ENCODE results near the gene FLT4. TPM values are rescaled to one million over a fixed set of nuclear protein-coding genes. Genes with fewer than 3 reads are reported as not detected.

FLT4 gene
- total RNA-seq, 1 donor from 2014 or later, result 3.4 TPM

DNA sequence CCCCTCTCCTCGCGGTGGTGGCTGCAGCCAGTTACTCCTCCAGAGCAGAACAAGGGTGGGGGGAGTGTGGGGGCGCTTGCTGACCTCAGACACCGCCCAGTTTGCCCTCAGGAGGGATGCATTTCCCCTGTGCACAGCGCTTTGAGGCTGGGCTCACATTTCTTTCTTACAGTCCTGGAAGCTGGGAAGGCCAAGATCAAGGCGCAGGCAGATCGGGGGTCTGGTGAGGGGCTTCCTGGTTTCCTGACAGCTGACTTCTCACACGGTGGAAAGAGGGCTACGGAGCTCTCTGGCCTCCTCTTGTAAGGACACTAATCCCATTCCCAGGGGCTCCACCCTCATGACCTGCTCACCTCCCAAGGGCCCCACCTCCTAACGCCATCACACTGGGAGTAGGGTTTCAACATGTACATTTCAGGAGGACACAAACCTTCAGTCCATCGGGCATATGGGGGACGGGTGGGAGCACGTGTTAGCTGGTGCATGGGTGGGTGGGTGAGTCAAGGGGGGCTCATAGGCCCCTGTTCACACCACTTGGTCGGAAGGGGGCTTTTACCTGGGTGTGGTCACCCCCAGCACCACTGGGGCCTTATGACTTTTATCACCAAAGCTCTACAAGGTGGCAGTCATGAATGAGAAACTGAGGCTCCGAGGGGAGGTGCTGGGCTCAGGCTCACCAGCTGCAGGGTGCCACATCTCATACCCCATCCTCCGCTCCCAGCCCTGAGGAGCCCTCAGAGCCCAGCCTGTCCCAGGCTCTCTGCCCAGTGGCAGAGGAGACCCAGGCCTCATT is 50.4 kb downstream of the FLT4 start:
- Mint-ChIP-seq H3K9me3 (no peaks in the 10 kb centered on the region), H3K4me1 (ENCODE audit: unreplicated experiment) (no peaks in the 10 kb centered on the region), H3K36me3 (no peaks in the 10 kb centered on the region), H3K27me3 (peaks cover 9% of the 10 kb centered on the region), H3K27ac (no peak overlapping the region), H3K4me3 (no peak overlapping the region)
- TF ChIP-seq, protein P1, sequence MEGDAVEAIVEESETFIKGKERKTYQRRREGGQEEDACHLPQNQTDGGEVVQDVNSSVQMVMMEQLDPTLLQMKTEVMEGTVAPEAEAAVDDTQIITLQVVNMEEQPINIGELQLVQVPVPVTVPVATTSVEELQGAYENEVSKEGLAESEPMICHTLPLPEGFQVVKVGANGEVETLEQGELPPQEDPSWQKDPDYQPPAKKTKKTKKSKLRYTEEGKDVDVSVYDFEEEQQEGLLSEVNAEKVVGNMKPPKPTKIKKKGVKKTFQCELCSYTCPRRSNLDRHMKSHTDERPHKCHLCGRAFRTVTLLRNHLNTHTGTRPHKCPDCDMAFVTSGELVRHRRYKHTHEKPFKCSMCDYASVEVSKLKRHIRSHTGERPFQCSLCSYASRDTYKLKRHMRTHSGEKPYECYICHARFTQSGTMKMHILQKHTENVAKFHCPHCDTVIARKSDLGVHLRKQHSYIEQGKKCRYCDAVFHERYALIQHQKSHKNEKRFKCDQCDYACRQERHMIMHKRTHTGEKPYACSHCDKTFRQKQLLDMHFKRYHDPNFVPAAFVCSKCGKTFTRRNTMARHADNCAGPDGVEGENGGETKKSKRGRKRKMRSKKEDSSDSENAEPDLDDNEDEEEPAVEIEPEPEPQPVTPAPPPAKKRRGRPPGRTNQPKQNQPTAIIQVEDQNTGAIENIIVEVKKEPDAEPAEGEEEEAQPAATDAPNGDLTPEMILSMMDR (conservative IDR thresholded peaks at IDR 0.05), result no peak
- peak; percentile 56 for DNase-seq (ENCODE audit: extremely low spot score, unreplicated experiment)

DNA sequence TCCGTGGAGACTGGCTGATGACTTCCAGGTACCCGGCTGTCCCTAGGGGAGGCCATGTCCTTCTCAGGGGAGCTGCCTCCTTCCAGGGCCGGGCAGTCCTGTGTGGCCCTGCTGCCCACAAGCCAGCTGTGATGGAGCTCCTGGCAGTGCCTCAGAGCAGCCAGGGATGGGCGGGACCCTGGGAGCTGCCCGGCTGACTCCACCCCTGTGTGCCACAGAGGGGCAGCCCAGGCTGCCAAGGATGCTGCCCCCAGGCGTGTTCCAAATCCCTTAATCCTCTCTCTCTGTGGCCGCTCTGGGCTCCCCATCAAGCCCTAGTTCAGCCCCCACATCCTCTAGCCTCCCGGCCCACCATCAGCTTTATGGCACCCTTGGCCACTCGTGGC is 51.1 kb downstream of the FLT4 start:
- no peak overlapping the region for H3K27ac Mint-ChIP-seq
- peaks cover 15% of the 10 kb centered on the region for H3K27me3 Mint-ChIP-seq
- no peaks in the 10 kb centered on the region for H3K36me3 Mint-ChIP-seq
- H3K4me1 Mint-ChIP-seq (ENCODE audit: unreplicated experiment), result no peaks in the 10 kb centered on the region
- DNase-seq (ENCODE audit: extremely low spot score, unreplicated experiment), result peak; percentile 51
- H3K4me3 Mint-ChIP-seq, result no peak overlapping the region
- H3K9me3 Mint-ChIP-seq, result no peaks in the 10 kb centered on the region
- TF ChIP-seq, protein P1 (conservative IDR thresholded peaks at IDR 0.05), result no peak

DNA sequence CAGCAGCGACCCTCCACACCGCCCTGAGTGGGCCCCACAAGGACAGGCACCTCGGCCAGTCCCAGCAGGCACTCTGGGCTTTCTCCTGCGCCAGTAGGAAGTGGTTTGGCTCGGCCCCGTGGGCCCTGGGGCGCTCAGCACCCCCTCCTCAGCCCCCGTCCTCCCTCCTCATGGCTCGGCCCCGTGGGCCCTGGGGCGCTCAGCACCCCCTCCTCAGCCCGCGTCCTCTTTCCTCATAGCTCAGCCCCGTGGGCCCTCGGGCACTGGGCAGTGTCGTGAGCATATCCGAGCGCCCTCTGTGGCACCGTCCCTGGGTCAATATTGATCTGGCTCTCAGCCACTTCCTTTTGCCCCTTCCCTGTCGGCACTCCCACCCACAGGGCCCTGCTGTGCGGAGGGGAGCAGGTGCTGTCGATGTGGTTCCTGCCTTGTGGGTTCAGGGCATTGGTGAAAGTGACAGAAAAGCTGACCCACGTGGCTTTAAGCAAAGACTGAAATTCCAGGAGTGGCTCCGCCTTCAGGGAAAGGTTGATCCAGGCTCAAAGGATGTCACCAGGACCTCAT is 52.6 kb downstream of the FLT4 start:
- H3K27me3 Mint-ChIP-seq, result peaks cover 30% of the 10 kb centered on the region
- TF ChIP-seq, protein P1 (conservative IDR thresholded peaks at IDR 0.05), result no peak
- no peak for DNase-seq (ENCODE audit: extremely low spot score, unreplicated experiment)
- no peaks in the 10 kb centered on the region for H3K9me3 Mint-ChIP-seq
- no peaks in the 10 kb centered on the region for H3K36me3 Mint-ChIP-seq
- no peak overlapping the region for H3K4me3 Mint-ChIP-seq
- H3K27ac Mint-ChIP-seq, result no peak overlapping the region
- peaks cover 6% of the 10 kb centered on the region for H3K4me1 Mint-ChIP-seq (ENCODE audit: unreplicated experiment)

DNA sequence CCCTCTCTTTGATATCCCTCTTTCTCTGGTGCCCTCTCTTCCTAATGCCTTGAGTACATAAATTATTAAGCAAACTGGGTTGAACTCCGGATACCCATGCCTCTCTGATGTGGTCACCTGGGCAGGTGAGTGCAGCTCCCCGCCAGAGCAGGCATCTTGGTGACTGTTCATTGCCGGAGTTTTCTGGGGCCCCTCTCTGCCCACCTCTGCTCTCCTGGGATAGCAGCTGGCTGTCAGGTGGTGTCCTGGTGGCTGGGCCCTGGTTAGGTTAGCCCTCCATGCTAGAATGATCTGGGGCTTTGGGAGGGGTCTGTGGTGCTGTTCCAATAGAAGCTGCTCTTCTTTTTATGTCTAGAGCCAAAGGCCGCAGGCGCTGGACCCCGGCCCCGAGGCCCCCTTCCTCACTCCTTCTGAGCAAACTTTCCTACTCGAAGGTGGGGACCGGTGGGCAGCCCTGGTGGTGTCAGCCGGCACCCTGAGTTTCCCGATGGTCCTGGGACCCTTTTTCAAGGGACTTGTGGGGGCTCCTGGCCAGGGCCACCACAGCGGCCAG is 53.2 kb downstream of the FLT4 start:
- peaks cover 6% of the 10 kb centered on the region for H3K4me1 Mint-ChIP-seq (ENCODE audit: unreplicated experiment)
- TF ChIP-seq, protein P1 (conservative IDR thresholded peaks at IDR 0.05), result no peak
- H3K4me3 Mint-ChIP-seq, result peak overlapping the region; percentile 34
- DNase-seq (ENCODE audit: extremely low spot score, unreplicated experiment), result no peak
- peaks cover 30% of the 10 kb centered on the region for H3K27me3 Mint-ChIP-seq
- no peak overlapping the region for H3K27ac Mint-ChIP-seq
- H3K9me3 Mint-ChIP-seq, result no peaks in the 10 kb centered on the region
- H3K36me3 Mint-ChIP-seq, result no peaks in the 10 kb centered on the region

DNA sequence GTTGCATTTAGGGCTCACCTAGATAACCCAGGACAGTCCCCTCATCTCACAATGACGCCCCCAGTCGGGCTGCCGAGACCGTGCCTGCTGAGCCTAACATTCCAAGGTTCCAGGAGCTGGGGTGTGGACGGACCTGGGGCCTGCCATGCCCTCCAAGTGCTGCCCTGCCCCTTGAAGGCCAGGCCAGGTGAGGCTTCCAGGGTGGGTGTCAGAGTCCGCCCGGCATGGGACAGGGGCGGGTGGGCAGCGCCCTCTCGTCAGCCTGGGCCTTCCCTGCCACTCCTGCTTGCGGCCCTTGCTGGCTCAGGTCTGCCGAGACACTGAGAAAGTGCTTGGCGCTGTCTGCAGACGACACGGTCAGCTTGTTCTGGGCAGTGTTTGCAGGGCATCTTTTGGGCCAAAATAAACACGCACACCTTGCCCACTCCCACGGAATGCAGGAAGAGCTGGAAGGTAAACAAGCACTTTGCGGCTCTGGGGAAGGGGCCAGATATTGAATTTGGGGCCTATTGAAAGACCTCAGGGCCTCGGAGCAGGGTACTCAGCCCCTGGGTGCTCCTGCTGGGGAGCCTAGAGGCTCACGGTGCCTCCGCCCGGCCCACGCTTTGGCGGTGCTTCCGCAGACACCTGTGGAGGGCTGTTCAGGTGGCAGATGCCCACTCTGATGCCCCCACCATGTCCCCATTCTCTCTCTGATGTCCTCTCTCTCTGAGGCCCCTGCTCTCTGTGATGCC is 53.9 kb downstream of the FLT4 start:
- H3K9me3 Mint-ChIP-seq, result no peaks in the 10 kb centered on the region

More for the DNA sequence above, 53.9 kb downstream of the FLT4 start:
- Mint-ChIP-seq H3K27me3 (peaks cover 30% of the 10 kb centered on the region), H3K36me3 (no peaks in the 10 kb centered on the region), H3K4me1 (ENCODE audit: unreplicated experiment) (peaks cover 6% of the 10 kb centered on the region), H3K4me3 (no peak overlapping the region), H3K27ac (no peak overlapping the region)
- DNase-seq (ENCODE audit: extremely low spot score, unreplicated experiment), result no peak
- TF ChIP-seq, protein P1 (conservative IDR thresholded peaks at IDR 0.05), result no peak
